Measurements from ENCODE around the gene ARHGEF6.

ARHGEF6 gene

DNA sequence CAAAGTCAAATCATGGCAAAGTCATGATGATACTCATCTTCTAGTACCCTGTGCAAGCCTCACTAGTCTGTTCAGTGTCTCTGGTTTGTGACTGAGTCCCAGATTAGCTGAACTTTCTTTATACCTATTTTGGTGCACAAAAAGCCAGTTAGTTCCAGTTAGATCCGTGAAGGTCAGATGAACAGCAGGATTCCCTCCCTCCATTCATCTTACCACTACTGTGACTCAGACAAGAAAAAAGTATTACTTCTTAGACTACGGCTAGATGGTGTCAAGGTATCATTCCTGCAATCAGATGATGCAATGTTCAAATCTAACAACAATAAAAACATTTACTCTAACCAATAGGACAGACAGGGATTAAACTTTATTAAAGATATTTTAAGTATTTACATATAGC is 30.4 kb downstream of the ARHGEF6 start:
- H4K20me1 ChIP-seq (ENCODE audit: low read depth, low read length) = no peaks in the 10 kb centered on the region

GRCh38 chrX:136747003-136747986 is 33.4 kb downstream of the ARHGEF6 start:
- H3K4me2 ChIP-seq (ENCODE audit: low read depth, low read length, poor library complexity, severe bottlenecking) = no peak overlapping the region
- no peak overlapping the region for H3K9ac ChIP-seq (ENCODE audit: low read length)

More for the DNA sequence above, 30.4 kb downstream of the ARHGEF6 start:
- Histone ChIP-seq H3K27ac (ENCODE audit: low read depth, low read length) (no peak overlapping the region), H2AFZ (ENCODE audit: low read depth, low read length, severe bottlenecking) (no peak overlapping the region), H3K4me3 (ENCODE audit: insufficient read depth, low read length, poor library complexity, severe bottlenecking) (no peak overlapping the region), H3K79me2 (ENCODE audit: insufficient read depth, low read length) (no peaks in the 10 kb centered on the region), H3K9me2 (replicated peaks; ENCODE audit: insufficient read depth, low read length) (no peaks in the 10 kb centered on the region), H3K9ac (ENCODE audit: low read length) (no peak overlapping the region), H3K27me3 (ENCODE audit: low read length) (no peaks in the 10 kb centered on the region), H3K4me2 (ENCODE audit: low read depth, low read length, poor library complexity, severe bottlenecking) (no peak overlapping the region), H3K9me3 (ENCODE audit: insufficient read depth, low read length) (no peaks in the 10 kb centered on the region), H3K36me3 (ENCODE audit: low read length) (no peaks in the 10 kb centered on the region), H3F3A (ENCODE audit: insufficient read depth) (no peaks in the 10 kb centered on the region)
- TF ChIP-seq EZH2phosphoT487 (conservative IDR thresholded peaks at IDR 0.05; ENCODE audit: low read length) = no peak
- TF ChIP-seq, protein P1, sequence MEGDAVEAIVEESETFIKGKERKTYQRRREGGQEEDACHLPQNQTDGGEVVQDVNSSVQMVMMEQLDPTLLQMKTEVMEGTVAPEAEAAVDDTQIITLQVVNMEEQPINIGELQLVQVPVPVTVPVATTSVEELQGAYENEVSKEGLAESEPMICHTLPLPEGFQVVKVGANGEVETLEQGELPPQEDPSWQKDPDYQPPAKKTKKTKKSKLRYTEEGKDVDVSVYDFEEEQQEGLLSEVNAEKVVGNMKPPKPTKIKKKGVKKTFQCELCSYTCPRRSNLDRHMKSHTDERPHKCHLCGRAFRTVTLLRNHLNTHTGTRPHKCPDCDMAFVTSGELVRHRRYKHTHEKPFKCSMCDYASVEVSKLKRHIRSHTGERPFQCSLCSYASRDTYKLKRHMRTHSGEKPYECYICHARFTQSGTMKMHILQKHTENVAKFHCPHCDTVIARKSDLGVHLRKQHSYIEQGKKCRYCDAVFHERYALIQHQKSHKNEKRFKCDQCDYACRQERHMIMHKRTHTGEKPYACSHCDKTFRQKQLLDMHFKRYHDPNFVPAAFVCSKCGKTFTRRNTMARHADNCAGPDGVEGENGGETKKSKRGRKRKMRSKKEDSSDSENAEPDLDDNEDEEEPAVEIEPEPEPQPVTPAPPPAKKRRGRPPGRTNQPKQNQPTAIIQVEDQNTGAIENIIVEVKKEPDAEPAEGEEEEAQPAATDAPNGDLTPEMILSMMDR (IDR thresholded peaks at IDR 0.05; ENCODE audit: insufficient read depth, low read length, poor library complexity, severe bottlenecking) = no peak

DNA sequence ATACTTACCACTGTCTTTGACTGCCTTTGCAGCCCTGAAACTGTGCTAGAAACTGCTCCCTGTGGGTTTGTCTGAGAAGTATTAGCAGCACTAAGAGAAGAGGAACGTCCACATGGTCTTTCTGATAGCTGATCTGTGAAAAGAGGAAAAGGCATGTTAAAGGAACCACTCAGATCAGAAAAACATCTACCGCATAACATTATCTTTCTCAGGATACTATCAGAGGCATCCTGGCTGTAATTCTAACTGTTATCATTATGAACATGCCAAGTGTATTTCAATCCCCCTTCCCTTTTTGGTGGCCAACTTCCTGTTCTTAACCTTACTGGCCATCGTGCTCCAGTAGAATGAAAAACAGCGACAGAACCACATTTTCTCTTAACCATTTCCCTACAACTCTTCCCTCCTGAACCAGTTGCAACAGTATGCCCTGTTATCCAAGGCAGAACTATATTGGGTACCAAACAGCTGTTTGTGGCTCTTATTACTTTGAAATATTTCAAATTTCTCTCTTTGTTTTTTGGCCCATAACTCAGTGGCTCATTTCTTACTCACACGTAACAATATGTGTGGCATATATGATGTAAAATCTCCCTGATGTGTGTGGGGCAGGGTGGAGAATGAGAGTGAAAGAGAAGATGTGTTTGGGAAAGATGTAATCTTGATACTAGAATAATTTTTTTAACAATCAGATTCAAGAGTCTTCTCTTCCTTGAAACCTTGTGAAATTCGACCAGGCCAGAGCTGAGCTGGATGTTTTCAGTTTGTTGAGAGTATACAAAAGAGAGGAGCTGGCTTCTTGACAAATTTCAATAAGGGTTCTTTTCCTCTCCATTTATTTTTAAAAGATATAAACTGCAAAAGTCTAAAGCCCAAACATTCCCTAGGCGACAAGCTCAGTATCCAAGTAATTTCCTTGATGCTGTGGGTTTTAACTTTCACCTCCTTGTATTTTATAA is 35.2 kb downstream of the ARHGEF6 start:
- Histone ChIP-seq H3K4me3 (ENCODE audit: insufficient read depth, low read length, poor library complexity, severe bottlenecking) (no peak overlapping the region), H3K27me3 (ENCODE audit: low read length) (no peaks in the 10 kb centered on the region), H3K9me3 (ENCODE audit: insufficient read depth, low read length) (no peaks in the 10 kb centered on the region), H3K27ac (ENCODE audit: low read depth, low read length) (no peak overlapping the region), H3K36me3 (ENCODE audit: low read length) (no peaks in the 10 kb centered on the region), H3F3A (ENCODE audit: insufficient read depth) (no peaks in the 10 kb centered on the region), H3K9ac (ENCODE audit: low read length) (no peak overlapping the region), H3K9me2 (replicated peaks; ENCODE audit: insufficient read depth, low read length) (no peaks in the 10 kb centered on the region), H2AFZ (ENCODE audit: low read depth, low read length, severe bottlenecking) (no peak overlapping the region), H3K79me2 (ENCODE audit: insufficient read depth, low read length) (no peaks in the 10 kb centered on the region), H3K4me2 (ENCODE audit: low read depth, low read length, poor library complexity, severe bottlenecking) (no peak overlapping the region), H4K20me1 (ENCODE audit: low read depth, low read length) (no peaks in the 10 kb centered on the region)
- TF ChIP-seq, protein P1 (IDR thresholded peaks at IDR 0.05; ENCODE audit: insufficient read depth, low read length, poor library complexity, severe bottlenecking) = no peak
- no peak for TF ChIP-seq EZH2phosphoT487 (conservative IDR thresholded peaks at IDR 0.05; ENCODE audit: low read length)

More at GRCh38 chrX:136747003-136747986, 33.4 kb downstream of the ARHGEF6 start:
- H3K4me3 ChIP-seq (ENCODE audit: insufficient read depth, low read length, poor library complexity, severe bottlenecking) = no peak overlapping the region
- H3K9me2 ChIP-seq (replicated peaks; ENCODE audit: insufficient read depth, low read length) = no peaks in the 10 kb centered on the region
- no peaks in the 10 kb centered on the region for H3K9me3 ChIP-seq (ENCODE audit: insufficient read depth, low read length)
- no peaks in the 10 kb centered on the region for H3K79me2 ChIP-seq (ENCODE audit: insufficient read depth, low read length)
- no peak overlapping the region for H3K27ac ChIP-seq (ENCODE audit: low read depth, low read length)
- no peak for TF ChIP-seq EZH2phosphoT487 (conservative IDR thresholded peaks at IDR 0.05; ENCODE audit: low read length)
- TF ChIP-seq, protein P1 (IDR thresholded peaks at IDR 0.05; ENCODE audit: insufficient read depth, low read length, poor library complexity, severe bottlenecking) = no peak
- H2AFZ ChIP-seq (ENCODE audit: low read depth, low read length, severe bottlenecking) = no peak overlapping the region
- no peaks in the 10 kb centered on the region for H4K20me1 ChIP-seq (ENCODE audit: low read depth, low read length)
- no peaks in the 10 kb centered on the region for H3K36me3 ChIP-seq (ENCODE audit: low read length)
- H3F3A ChIP-seq (ENCODE audit: insufficient read depth) = no peaks in the 10 kb centered on the region
- H3K27me3 ChIP-seq (ENCODE audit: low read length) = no peaks in the 10 kb centered on the region
